ENCODE results near the gene SP2. TPM values are rescaled to one million over a fixed set of nuclear protein-coding genes. Genes with fewer than 3 reads are reported as not detected.
A peak's percentile ranks its signal among the peaks of the same experiment; 100 is the strongest.

Gene SP2
- total RNA-seq, 1 donor from 2014 or later = 12.1 TPM

GRCh38 chr17:47899643-47900042 lies 3.6 kb downstream of the SP2 start:
- Histone ChIP-seq H3K79me2 (ENCODE audit: insufficient read depth, low read length) (peaks cover 50% of the 10 kb centered on the region), H3K36me3 (ENCODE audit: insufficient read depth, low read length) (no peaks in the 10 kb centered on the region), H4K20me1 (ENCODE audit: insufficient read depth, low read length) (peaks cover 11% of the 10 kb centered on the region), H3K27me3 (ENCODE audit: insufficient read depth, low read length) (no peaks in the 10 kb centered on the region), H3K27ac (ENCODE audit: low read depth, low read length) (no peak overlapping the region), H3K9ac (ENCODE audit: low read length) (no peak overlapping the region), H3K9me3 (ENCODE audit: insufficient read depth, low read depth, low read length) (no peaks in the 10 kb centered on the region), H3K4me3 (ENCODE audit: insufficient read depth, low read depth, low read length) (no peak overlapping the region), H3K4me2 (ENCODE audit: low read length) (no peak overlapping the region), H3K4me1 (ENCODE audit: insufficient read depth, low read length) (peaks cover 19% of the 10 kb centered on the region), H2AFZ (ENCODE audit: low read depth, low read length) (no peak overlapping the region)
- H3K27ac Mint-ChIP-seq (ENCODE audit: unreplicated experiment) = no peak overlapping the region
- no peaks in the 10 kb centered on the region for H3K27me3 Mint-ChIP-seq (ENCODE audit: low read depth, unreplicated experiment)
- no peak overlapping the region for H3K4me3 Mint-ChIP-seq (ENCODE audit: unreplicated experiment)
- TF ChIP-seq, protein P1, sequence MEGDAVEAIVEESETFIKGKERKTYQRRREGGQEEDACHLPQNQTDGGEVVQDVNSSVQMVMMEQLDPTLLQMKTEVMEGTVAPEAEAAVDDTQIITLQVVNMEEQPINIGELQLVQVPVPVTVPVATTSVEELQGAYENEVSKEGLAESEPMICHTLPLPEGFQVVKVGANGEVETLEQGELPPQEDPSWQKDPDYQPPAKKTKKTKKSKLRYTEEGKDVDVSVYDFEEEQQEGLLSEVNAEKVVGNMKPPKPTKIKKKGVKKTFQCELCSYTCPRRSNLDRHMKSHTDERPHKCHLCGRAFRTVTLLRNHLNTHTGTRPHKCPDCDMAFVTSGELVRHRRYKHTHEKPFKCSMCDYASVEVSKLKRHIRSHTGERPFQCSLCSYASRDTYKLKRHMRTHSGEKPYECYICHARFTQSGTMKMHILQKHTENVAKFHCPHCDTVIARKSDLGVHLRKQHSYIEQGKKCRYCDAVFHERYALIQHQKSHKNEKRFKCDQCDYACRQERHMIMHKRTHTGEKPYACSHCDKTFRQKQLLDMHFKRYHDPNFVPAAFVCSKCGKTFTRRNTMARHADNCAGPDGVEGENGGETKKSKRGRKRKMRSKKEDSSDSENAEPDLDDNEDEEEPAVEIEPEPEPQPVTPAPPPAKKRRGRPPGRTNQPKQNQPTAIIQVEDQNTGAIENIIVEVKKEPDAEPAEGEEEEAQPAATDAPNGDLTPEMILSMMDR (IDR thresholded peaks at IDR 0.05; ENCODE audit: insufficient read depth, low read depth, low read length) = no peak
- peaks cover 13% of the 10 kb centered on the region for H3K4me1 Mint-ChIP-seq (ENCODE audit: low read depth, unreplicated experiment)
- H3K36me3 Mint-ChIP-seq (ENCODE audit: low read depth, unreplicated experiment) = peaks cover 8% of the 10 kb centered on the region
- peaks cover 1% of the 10 kb centered on the region for H3K9me3 Mint-ChIP-seq (ENCODE audit: unreplicated experiment)
- DNase-seq (ENCODE audit: low read depth) (no peak), FAIRE-seq (no peak)

GRCh38 chr17:47901423-47901822 lies 5.4 kb downstream of the SP2 start:
- FAIRE-seq (no peak), DNase-seq (ENCODE audit: low read depth) (no peak)
- H3K9me3 ChIP-seq (ENCODE audit: insufficient read depth, low read depth, low read length) = no peaks in the 10 kb centered on the region
- no peaks in the 10 kb centered on the region for H3K36me3 ChIP-seq (ENCODE audit: insufficient read depth, low read length)
- H3K79me2 ChIP-seq (ENCODE audit: insufficient read depth, low read length) = peaks cover 55% of the 10 kb centered on the region
- Mint-ChIP-seq H3K27ac (ENCODE audit: unreplicated experiment) (peak overlapping the region; percentile 35), H3K27me3 (ENCODE audit: low read depth, unreplicated experiment) (no peaks in the 10 kb centered on the region), H3K4me1 (ENCODE audit: low read depth, unreplicated experiment) (peaks cover 21% of the 10 kb centered on the region), H3K9me3 (ENCODE audit: unreplicated experiment) (peaks cover 1% of the 10 kb centered on the region), H3K36me3 (ENCODE audit: low read depth, unreplicated experiment) (peaks cover 8% of the 10 kb centered on the region), H3K4me3 (ENCODE audit: unreplicated experiment) (no peak overlapping the region)
- H2AFZ ChIP-seq (ENCODE audit: low read depth, low read length) = no peak overlapping the region
- no peak overlapping the region for H3K4me2 ChIP-seq (ENCODE audit: low read length)
- H3K9ac ChIP-seq (ENCODE audit: low read length) = no peak overlapping the region
- no peak for TF ChIP-seq EZH2 (IDR thresholded peaks at IDR 0.05; ENCODE audit: insufficient read depth, low read length)
- TF ChIP-seq, protein P1 (IDR thresholded peaks at IDR 0.05; ENCODE audit: insufficient read depth, low read depth, low read length) = no peak
- peaks cover 29% of the 10 kb centered on the region for H3K4me1 ChIP-seq (ENCODE audit: insufficient read depth, low read length)
- H3K27ac ChIP-seq (ENCODE audit: low read depth, low read length) = no peak overlapping the region
- no peak overlapping the region for H3K4me3 ChIP-seq (ENCODE audit: insufficient read depth, low read depth, low read length)
- no peaks in the 10 kb centered on the region for H3K27me3 ChIP-seq (ENCODE audit: insufficient read depth, low read length)
- peaks cover 25% of the 10 kb centered on the region for H4K20me1 ChIP-seq (ENCODE audit: insufficient read depth, low read length)

DNA sequence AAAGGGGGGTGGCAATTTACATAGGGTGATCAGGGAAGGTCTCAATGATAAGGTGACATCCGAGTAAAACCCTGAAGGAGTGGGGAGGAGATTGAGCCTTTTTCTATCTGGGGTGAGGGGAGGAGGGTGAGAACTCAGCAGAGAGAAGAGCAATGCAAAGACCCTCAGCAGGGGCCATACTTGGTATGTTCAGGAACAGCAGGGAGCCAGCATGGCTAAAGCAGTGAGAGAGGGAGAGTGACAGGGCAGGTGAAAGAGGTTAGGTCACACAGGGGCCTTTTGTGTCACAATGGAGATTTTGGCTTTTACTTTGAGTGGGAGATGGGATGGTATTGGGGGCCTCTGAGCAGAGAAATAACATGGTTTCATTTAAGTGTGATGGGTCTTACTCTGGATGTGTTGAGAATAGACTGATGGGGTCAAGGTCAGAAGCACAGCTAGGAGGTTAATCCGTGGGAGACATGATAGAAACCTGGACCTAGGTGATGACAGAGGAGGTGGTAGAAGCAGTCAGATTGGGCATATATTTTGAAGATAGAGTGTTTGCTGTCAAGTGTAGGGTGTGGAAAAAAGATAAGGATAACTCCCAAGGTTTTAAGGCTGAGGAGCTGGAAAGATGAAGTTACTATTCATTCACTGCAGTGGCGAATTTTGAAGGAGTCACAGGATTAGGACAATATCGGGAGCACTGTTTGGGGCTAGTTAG lies 6.2 kb downstream of the SP2 start:
- no peak overlapping the region for H3K9ac ChIP-seq (ENCODE audit: low read length)
- H3K27me3 ChIP-seq (ENCODE audit: insufficient read depth, low read length) = no peaks in the 10 kb centered on the region
- no peak overlapping the region for H3K4me2 ChIP-seq (ENCODE audit: low read length)
- Mint-ChIP-seq H3K27me3 (ENCODE audit: low read depth, unreplicated experiment) (no peaks in the 10 kb centered on the region), H3K36me3 (ENCODE audit: low read depth, unreplicated experiment) (peaks cover 11% of the 10 kb centered on the region), H3K4me3 (ENCODE audit: unreplicated experiment) (no peak overlapping the region), H3K4me1 (ENCODE audit: low read depth, unreplicated experiment) (peaks cover 19% of the 10 kb centered on the region), H3K27ac (ENCODE audit: unreplicated experiment) (no peak overlapping the region), H3K9me3 (ENCODE audit: unreplicated experiment) (peaks cover 1% of the 10 kb centered on the region)
- H3K4me3 ChIP-seq (ENCODE audit: insufficient read depth, low read depth, low read length) = no peak overlapping the region
- peaks cover 24% of the 10 kb centered on the region for H3K4me1 ChIP-seq (ENCODE audit: insufficient read depth, low read length)
- no peak for DNase-seq (ENCODE audit: low read depth)
- no peak for FAIRE-seq
- no peak overlapping the region for H2AFZ ChIP-seq (ENCODE audit: low read depth, low read length)
- H3K36me3 ChIP-seq (ENCODE audit: insufficient read depth, low read length) = no peaks in the 10 kb centered on the region
- H3K79me2 ChIP-seq (ENCODE audit: insufficient read depth, low read length) = peaks cover 55% of the 10 kb centered on the region
- no peak overlapping the region for H3K27ac ChIP-seq (ENCODE audit: low read depth, low read length)
- no peaks in the 10 kb centered on the region for H3K9me3 ChIP-seq (ENCODE audit: insufficient read depth, low read depth, low read length)
- peaks cover 26% of the 10 kb centered on the region for H4K20me1 ChIP-seq (ENCODE audit: insufficient read depth, low read length)
- TF ChIP-seq EZH2 (IDR thresholded peaks at IDR 0.05; ENCODE audit: insufficient read depth, low read length) = no peak
